K562 (cell line): ENCODE results near the gene COPS6. TPM values are rescaled to one million over a fixed set of nuclear protein-coding genes. Genes with fewer than 3 reads are reported as not detected.
A peak's percentile ranks its signal among the peaks of the same experiment; 100 is the strongest.

Experiments
- BRCA1 ChIP-seq, 2 experiments: fragments of 450-650 bp in 1 of 2; sonication (generic) in 1 of 2; formaldehyde crosslinking in 1 of 2; IDR thresholded peaks; 2 replicates each; pipeline versions ENCODE4 v1.5.0 to v1.6.1; 2017 to 2020; ENCODE audit warnings: mild to moderate bottlenecking in 1 of 2, missing genetic modification reagents in 1 of 2
- GTF2F1 ChIP-seq: IDR thresholded peaks from 2 replicates; pipeline ENCODE4 v1.6.1; 2011; ENCODE audit warnings: low read depth, low read length, improper control_type of control experiment
- HIVEP1 ChIP-seq: fragments of 250-450 bp; sonication (Bioruptor Pico); IDR thresholded peaks from 2 replicates; pipeline ENCODE4 v1.4.0; 2020; ENCODE audit warnings: mild to moderate bottlenecking
- HLTF ChIP-seq: fragments of 450-650 bp; IDR thresholded peaks from 2 replicates; pipeline ENCODE4 v1.6.1; 2016
- JUNB ChIP-seq: fragments of 450-650 bp; formaldehyde crosslinking; conservative IDR thresholded peaks from 2 replicates; pipeline ENCODE4 v1.4.0; 2020; ENCODE audit warnings: mild to moderate bottlenecking
- MECOM ChIP-seq: fragments of 250-450 bp; sonication (Bioruptor Pico); IDR thresholded peaks from 2 replicates; pipeline ENCODE4 v1.8.0; 2022; ENCODE audit warnings: inconsistent platforms
- PML ChIP-seq: IDR thresholded peaks from 2 replicates; pipeline ENCODE4 v1.6.1; 2012; ENCODE audit warnings: low read length, inconsistent platforms
- PURB ChIP-seq: sonication (generic); formaldehyde crosslinking; IDR thresholded peaks from 2 replicates; pipeline ENCODE4 v1.9.0; 2021; ENCODE audit warnings: low read depth, mild to moderate bottlenecking, missing genetic modification reagents
- RBM25 ChIP-seq: fragments of 200-400 bp; formaldehyde crosslinking; IDR thresholded peaks from 2 replicates; pipeline ENCODE4 v1.6.1; 2018; ENCODE audit warnings: low read length, low read depth, moderate library complexity; ENCODE audit not compliant: severe bottlenecking
- SETDB1 ChIP-seq: IDR thresholded peaks from one replicate; pipeline ENCODE4 v1.6.1; 2012; ENCODE audit warnings: low read length, control low read depth, inconsistent platforms
- SUPT5H ChIP-seq: fragments of 450-650 bp; IDR thresholded peaks from 2 replicates; pipeline ENCODE4 v1.6.1; 2016
- TAL1 ChIP-seq: fragments of 450-650 bp; IDR thresholded peaks from 2 replicates; pipeline ENCODE4 v1.6.1; 2016; ENCODE audit warnings: mild to moderate bottlenecking
- ZBTB8A ChIP-seq: fragments of 450-650 bp; IDR thresholded peaks from 2 replicates; pipeline ENCODE4 v1.6.1; 2018; ENCODE audit warnings: mild to moderate bottlenecking, moderate library complexity; ENCODE audit not compliant: partially characterized antibody
- ZNF274 ChIP-seq: IDR thresholded peaks from 2 replicates; pipeline ENCODE4 v1.6.1; 2011; ENCODE audit warnings: low read depth, mild to moderate bottlenecking, low read length, moderate library complexity, borderline replicate concordance
- ZNF316 ChIP-seq: fragments of 450-650 bp; IDR thresholded peaks from 2 replicates; pipeline ENCODE4 v1.6.1; 2016
- polyA plus RNA-seq, 8 experiments: library from polyadenylated mRNA; depleted of rRNA in 4 of 8; stranded (reverse) in 5 of 8; unstranded in 3 of 8; fragments of >200 nt; fragmentation: Nextera tagmentation in 2 of 8; fragmentation: Illumina TruSeq in 1 of 8; extraction: Ambion mirVana in 2 of 8; extraction: Trizol in 1 of 8; gene quantifications; 2 replicates each; pipeline versions ENCODE4 v1.2.1 to v1.2.3, GENCODE V29; 2011 to 2014; ENCODE audit warnings: inconsistent platforms in 1 of 8, missing spikeins in 1 of 8
- total RNA-seq, 7 experiments: library from RNA; depleted of rRNA in 6 of 7; stranded (reverse); fragments of >200 nt in 6 of 7; fragmentation: Illumina TruSeq in 2 of 7; extraction: Trizol in 2 of 7; gene quantifications; 2 replicates each; pipeline versions ENCODE4 v1.2.1 to v1.2.3, GENCODE V29; 2011 to 2021; ENCODE audit warnings: low replicate concordance in 1 of 7
- TF ChIP-seq, protein P1 (sequence below): fragments of 450-650 bp; IDR thresholded peaks from 2 replicates; pipeline ENCODE4 v1.6.1; 2017; ENCODE audit warnings: antibody characterized with exemption, mild to moderate bottlenecking
- TF ChIP-seq, protein P2 (sequence below): sonication (generic); formaldehyde crosslinking; IDR thresholded peaks from 2 replicates; pipeline ENCODE4 v1.8.0; 2022; ENCODE audit warnings: mild to moderate bottlenecking, missing genetic modification reagents
- TF ChIP-seq, protein P3 (sequence below): fragments of 250-450 bp; sonication (Bioruptor Pico); IDR thresholded peaks from 2 replicates; pipeline ENCODE4 v1.8.0; 2021; ENCODE audit warnings: borderline replicate concordance, mild to moderate bottlenecking, moderate library complexity; ENCODE audit not compliant: poor library complexity, severe bottlenecking
- TF ChIP-seq, protein P4 (sequence below): fragments of 450-650 bp; IDR thresholded peaks from 2 replicates; pipeline ENCODE4 v1.6.1; 2018; ENCODE audit warnings: mild to moderate bottlenecking, low read depth; ENCODE audit not compliant: partially characterized antibody
- TF ChIP-seq, protein P5 (sequence below): fragments of 250-450 bp; sonication (Bioruptor Pico); IDR thresholded peaks from 2 replicates; pipeline ENCODE4 v1.8.0; 2022; ENCODE audit warnings: inconsistent platforms, mild to moderate bottlenecking, moderate library complexity, borderline replicate concordance

Gene COPS6
- total and polyA plus RNA-seq, 9 of the 15 experiments (the other 6 are each of a cell fraction or from before 2014, with no cell fraction given): 63.0 to 331 (median 168) TPM

DNA sequence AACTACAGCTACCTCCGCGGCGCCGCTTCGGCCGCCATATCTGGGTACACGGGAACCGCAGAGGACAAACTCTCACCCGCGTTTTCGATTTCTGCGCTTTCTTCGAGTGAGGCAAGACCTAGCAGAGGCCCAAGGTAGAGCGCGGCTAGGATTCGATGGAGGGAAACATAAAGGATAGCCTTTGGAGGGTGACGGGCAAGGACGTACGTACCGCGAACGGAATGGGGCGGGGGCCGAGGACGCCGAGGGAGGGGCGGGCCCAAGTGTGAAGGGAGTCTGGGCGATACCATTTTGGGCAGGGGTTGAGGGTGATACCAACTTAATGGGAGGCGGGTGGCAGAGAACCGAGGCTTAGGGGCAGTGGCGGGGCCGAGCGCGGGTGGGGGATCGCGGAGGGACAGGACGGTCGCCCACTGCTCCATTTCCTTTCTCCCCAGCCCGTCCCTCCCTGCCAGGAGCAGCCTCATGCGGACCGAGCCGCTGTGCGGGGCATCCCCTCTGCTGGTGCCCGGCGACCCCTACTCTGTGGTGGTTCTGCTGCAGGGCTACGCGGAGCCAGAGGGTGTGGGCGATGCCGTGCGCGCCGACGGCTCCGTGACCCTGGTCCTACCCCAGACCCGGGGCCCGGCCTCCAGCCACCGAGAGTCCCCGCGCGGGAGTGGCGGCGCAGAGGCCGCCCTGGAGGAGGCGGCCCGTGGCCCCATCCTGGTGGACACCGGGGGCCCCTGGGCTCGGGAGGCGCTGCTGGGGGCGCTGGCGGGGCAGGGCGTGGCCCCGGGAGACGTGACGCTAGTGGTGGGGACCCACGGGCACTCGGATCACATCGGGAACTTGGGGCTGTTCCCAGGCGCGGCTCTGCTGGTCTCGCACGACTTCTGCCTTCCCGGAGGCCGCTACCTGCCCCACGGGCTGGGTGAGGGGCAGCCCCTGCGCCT is 38.4 kb downstream of the COPS6 start, which contains the start of gene MBLAC1 (continued):
- no peak for TF ChIP-seq HLTF
- TF ChIP-seq, protein P1, sequence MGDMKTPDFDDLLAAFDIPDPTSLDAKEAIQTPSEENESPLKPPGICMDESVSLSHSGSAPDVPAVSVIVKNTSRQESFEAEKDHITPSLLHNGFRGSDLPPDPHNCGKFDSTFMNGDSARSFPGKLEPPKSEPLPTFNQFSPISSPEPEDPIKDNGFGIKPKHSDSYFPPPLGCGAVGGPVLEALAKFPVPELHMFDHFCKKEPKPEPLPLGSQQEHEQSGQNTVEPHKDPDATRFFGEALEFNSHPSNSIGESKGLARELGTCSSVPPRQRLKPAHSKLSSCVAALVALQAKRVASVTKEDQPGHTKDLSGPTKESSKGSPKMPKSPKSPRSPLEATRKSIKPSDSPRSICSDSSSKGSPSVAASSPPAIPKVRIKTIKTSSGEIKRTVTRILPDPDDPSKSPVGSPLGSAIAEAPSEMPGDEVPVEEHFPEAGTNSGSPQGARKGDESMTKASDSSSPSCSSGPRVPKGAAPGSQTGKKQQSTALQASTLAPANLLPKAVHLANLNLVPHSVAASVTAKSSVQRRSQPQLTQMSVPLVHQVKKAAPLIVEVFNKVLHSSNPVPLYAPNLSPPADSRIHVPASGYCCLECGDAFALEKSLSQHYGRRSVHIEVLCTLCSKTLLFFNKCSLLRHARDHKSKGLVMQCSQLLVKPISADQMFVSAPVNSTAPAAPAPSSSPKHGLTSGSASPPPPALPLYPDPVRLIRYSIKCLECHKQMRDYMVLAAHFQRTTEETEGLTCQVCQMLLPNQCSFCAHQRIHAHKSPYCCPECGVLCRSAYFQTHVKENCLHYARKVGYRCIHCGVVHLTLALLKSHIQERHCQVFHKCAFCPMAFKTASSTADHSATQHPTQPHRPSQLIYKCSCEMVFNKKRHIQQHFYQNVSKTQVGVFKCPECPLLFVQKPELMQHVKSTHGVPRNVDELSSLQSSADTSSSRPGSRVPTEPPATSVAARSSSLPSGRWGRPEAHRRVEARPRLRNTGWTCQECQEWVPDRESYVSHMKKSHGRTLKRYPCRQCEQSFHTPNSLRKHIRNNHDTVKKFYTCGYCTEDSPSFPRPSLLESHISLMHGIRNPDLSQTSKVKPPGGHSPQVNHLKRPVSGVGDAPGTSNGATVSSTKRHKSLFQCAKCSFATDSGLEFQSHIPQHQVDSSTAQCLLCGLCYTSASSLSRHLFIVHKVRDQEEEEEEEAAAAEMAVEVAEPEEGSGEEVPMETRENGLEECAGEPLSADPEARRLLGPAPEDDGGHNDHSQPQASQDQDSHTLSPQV: peak; percentile 78
- TF ChIP-seq, protein P2, sequence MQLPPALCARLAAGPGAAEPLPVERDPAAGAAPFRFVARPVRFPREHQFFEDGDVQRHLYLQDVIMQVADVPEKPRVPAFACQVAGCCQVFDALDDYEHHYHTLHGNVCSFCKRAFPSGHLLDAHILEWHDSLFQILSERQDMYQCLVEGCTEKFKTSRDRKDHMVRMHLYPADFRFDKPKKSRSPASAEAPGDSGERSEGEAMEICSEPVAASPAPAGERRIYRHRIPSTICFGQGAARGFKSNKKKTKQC (CRISPR knock-in tag): no peak
- TF ChIP-seq SUPT5H: peak; percentile 95
- no peak for TF ChIP-seq ZNF274
- TF ChIP-seq RBM25: peak; percentile 93
- no peak for TF ChIP-seq BRCA1 (IDR thresholded peaks at IDR 0.05)
- TF ChIP-seq BRCA1 (CRISPR knock-in tag; IDR thresholded peaks at IDR 0.05): no peak
- TF ChIP-seq PML: peak; percentile 67; the same call in 1 of the 2 replicates
- 0 out of 2 replicates have a peak, but pooled peaks have one; percentile 35 for TF ChIP-seq HIVEP1 (CRISPR knock-in tag)
- TF ChIP-seq ZNF316: no peak
- TF ChIP-seq PURB (CRISPR knock-in tag): no peak
- TF ChIP-seq GTF2F1: no peak; the same call in 1 of the 2 replicates
- no peak for TF ChIP-seq MECOM (CRISPR knock-in tag)
- TF ChIP-seq, protein P3, sequence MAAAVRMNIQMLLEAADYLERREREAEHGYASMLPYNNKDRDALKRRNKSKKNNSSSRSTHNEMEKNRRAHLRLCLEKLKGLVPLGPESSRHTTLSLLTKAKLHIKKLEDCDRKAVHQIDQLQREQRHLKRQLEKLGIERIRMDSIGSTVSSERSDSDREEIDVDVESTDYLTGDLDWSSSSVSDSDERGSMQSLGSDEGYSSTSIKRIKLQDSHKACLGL (CRISPR knock-in tag): no peak
- TF ChIP-seq JUNB (CRISPR knock-in tag): no peak
- TF ChIP-seq TAL1: no peak; the same call in none of the 2 replicates
- TF ChIP-seq, protein P4, sequence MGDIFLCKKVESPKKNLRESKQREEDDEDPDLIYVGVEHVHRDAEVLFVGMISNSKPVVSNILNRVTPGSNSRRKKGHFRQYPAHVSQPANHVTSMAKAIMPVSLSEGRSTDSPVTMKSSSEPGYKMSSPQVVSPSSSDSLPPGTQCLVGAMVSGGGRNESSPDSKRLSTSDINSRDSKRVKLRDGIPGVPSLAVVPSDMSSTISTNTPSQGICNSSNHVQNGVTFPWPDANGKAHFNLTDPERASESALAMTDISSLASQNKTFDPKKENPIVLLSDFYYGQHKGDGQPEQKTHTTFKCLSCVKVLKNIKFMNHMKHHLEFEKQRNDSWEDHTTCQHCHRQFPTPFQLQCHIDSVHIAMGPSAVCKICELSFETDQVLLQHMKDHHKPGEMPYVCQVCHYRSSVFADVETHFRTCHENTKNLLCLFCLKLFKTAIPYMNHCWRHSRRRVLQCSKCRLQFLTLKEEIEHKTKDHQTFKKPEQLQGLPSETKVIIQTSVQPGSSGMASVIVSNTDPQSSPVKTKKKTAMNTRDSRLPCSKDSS: no peak
- no peak for TF ChIP-seq ZBTB8A
- TF ChIP-seq, protein P5, sequence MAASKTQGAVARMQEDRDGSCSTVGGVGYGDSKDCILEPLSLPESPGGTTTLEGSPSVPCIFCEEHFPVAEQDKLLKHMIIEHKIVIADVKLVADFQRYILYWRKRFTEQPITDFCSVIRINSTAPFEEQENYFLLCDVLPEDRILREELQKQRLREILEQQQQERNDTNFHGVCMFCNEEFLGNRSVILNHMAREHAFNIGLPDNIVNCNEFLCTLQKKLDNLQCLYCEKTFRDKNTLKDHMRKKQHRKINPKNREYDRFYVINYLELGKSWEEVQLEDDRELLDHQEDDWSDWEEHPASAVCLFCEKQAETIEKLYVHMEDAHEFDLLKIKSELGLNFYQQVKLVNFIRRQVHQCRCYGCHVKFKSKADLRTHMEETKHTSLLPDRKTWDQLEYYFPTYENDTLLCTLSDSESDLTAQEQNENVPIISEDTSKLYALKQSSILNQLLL (CRISPR knock-in tag): no peak
- TF ChIP-seq SETDB1: no peak
